Endothelial cell of umbilical vein (primary cell): ENCODE measurements around the gene ALK. TPM values are rescaled to one million over a fixed set of nuclear protein-coding genes. Genes with fewer than 3 reads are reported as not detected.

Experiments
- BruUV-seq: library from RNA; stranded (reverse); fragments of 400-500 nt; replicated peaks from 2 replicates; lab custom pipeline; 2021; lab: Mats Ljungman, UMichigan
- CTCF ChIA-PET: fragments of 300-600, 350-600 bp; sonication (Branson Sonifier 250); formaldehyde crosslinking; loops from one replicate; lab custom pipeline; 2021; ENCODE audit warnings: antibody characterized with exemption, inconsistent platforms; lab: Charles Lee
- POLR2A ChIA-PET: fragments of 300-600, 350-600 bp; sonication (Branson Sonifier 250); formaldehyde crosslinking; loops from one replicate; lab custom pipeline; 2021; ENCODE audit warnings: antibody characterized with exemption, inconsistent platforms; lab: Charles Lee
- DNase-seq: peaks from one replicate; pipeline ENCODE4 v3.0.0-alpha.2; 2011; ENCODE audit warnings: low read depth, low spot score
- FAIRE-seq: peaks from 2 replicates; lab custom pipeline; 2011; peaks lifted over from hg19 to GRCh38; lab: Jason Lieb, UNC
- H2AFZ ChIP-seq: 2 replicates; pipeline ENCODE4 v1.6.0; 2012; ENCODE audit warnings: low read depth, low read length, control low read depth, inconsistent platforms
- H3K27ac ChIP-seq: 2 replicates; pipeline ENCODE4 v1.5.1; 2011; ENCODE audit warnings: low read depth, mild to moderate bottlenecking, control low read depth, low read length, moderate library complexity; ENCODE audit not compliant: insufficient read depth
- H3K27me3 ChIP-seq, 2 experiments: 2 replicates each; pipeline versions ENCODE4 v1.6.0 to v1.6.1; 2011; ENCODE audit warnings: low read length in 2 of 2, mixed read lengths in 1 of 2; ENCODE audit not compliant: control insufficient read depth in 2 of 2, insufficient read depth in 2 of 2
- H3K36me3 ChIP-seq, 2 experiments: 2 replicates in 1 of 2; 3 replicates in 1 of 2; pipeline ENCODE4 v1.5.1; 2011; ENCODE audit warnings: low read length in 2 of 2, mild to moderate bottlenecking in 1 of 2, moderate library complexity in 1 of 2; ENCODE audit not compliant: control insufficient read depth in 2 of 2, insufficient read depth in 2 of 2; ENCODE audit errors: extremely low read depth in 1 of 2
- H3K4me1 ChIP-seq: 3 replicates; pipeline ENCODE4 v1.5.1; 2011; ENCODE audit warnings: mild to moderate bottlenecking, low read length; ENCODE audit not compliant: control insufficient read depth, insufficient read depth; ENCODE audit errors: extremely low read depth
- H3K4me2 ChIP-seq: 2 replicates; pipeline ENCODE4 v1.6.1; 2011; ENCODE audit warnings: low read length, control low read depth, mixed read lengths; ENCODE audit not compliant: insufficient read depth
- H3K4me3 ChIP-seq, 3 experiments: fragments of 200-600 bp in 1 of 3; sonication (generic), shearing (Covaris generic) in 1 of 3; replicated peaks in 1 of 3; 2 replicates each; pipeline ENCODE4 v1.5.1; 2011 to 2016; ENCODE audit warnings: control low read depth in 3 of 3, low read length in 3 of 3, mild to moderate bottlenecking in 2 of 3, inconsistent platforms in 1 of 3, low read depth in 1 of 3, moderate library complexity in 1 of 3; ENCODE audit not compliant: insufficient read depth in 1 of 3
- H3K79me2 ChIP-seq: 2 replicates; pipeline ENCODE4 v1.6.0; 2012; ENCODE audit warnings: low read length, inconsistent platforms; ENCODE audit not compliant: control insufficient read depth, insufficient read depth
- H3K9ac ChIP-seq: replicated peaks from 2 replicates; pipeline ENCODE3; 2011; ENCODE audit warnings: low read length, control low read depth; ENCODE audit not compliant: insufficient read depth; ENCODE audit errors: extremely low read depth
- H3K9me1 ChIP-seq: replicated peaks from 3 replicates; pipeline ENCODE4 v1.6.0; 2011; ENCODE audit warnings: mild to moderate bottlenecking, low read length; ENCODE audit not compliant: control insufficient read depth, insufficient read depth; ENCODE audit errors: extremely low read depth
- H3K9me3 ChIP-seq: replicated peaks from 2 replicates; pipeline ENCODE4 v1.5.1; 2012; ENCODE audit warnings: low read length, inconsistent platforms; ENCODE audit not compliant: control insufficient read depth, insufficient read depth
- H4K20me1 ChIP-seq: replicated peaks from 2 replicates; pipeline ENCODE3; 2011; ENCODE audit warnings: mild to moderate bottlenecking, low read length; ENCODE audit not compliant: control insufficient read depth, insufficient read depth; ENCODE audit errors: extremely low read depth
- EZH2 ChIP-seq: IDR thresholded peaks from 2 replicates; pipeline ENCODE4 v1.6.1; 2012; ENCODE audit warnings: borderline replicate concordance, low read depth, mild to moderate bottlenecking, moderate library complexity, low read length, inconsistent platforms; ENCODE audit not compliant: severe bottlenecking
- FOS ChIP-seq: IDR thresholded peaks from 2 replicates; pipeline ENCODE4 v1.6.1; 2011; ENCODE audit warnings: mild to moderate bottlenecking, low read length, moderate library complexity, borderline replicate concordance; ENCODE audit not compliant: insufficient read depth
- GATA2 ChIP-seq: IDR thresholded peaks from 2 replicates; pipeline ENCODE4 v1.7.0; 2011; ENCODE audit warnings: low read depth, mild to moderate bottlenecking, moderate library complexity, mixed read lengths, low read length; ENCODE audit not compliant: insufficient read length, insufficient read depth
- JUN ChIP-seq: IDR thresholded peaks from 2 replicates; pipeline ENCODE4 v1.6.1; 2011; ENCODE audit warnings: borderline replicate concordance, low read depth; ENCODE audit not compliant: insufficient read length, insufficient read depth
- MYC ChIP-seq: IDR thresholded peaks from one replicate; pipeline ENCODE4 v1.6.1; 2011; ENCODE audit warnings: mild to moderate bottlenecking, low read depth, low read length
- POLR2A ChIP-seq: IDR thresholded peaks from 2 replicates; pipeline ENCODE4 v1.6.1; 2012; ENCODE audit warnings: low read depth, mild to moderate bottlenecking, control low read depth, low read length
- POLR2AphosphoS5 ChIP-seq: IDR thresholded peaks from 2 replicates; pipeline ENCODE4 v1.6.1; 2012; ENCODE audit warnings: low read depth, mild to moderate bottlenecking, control low read depth, low read length, moderate library complexity; ENCODE audit not compliant: insufficient read depth
- dilution Hi-C: fragments of 300-500 bp; cut with MboI; formaldehyde crosslinking; loops from one replicate; pipeline ENCODE4 v1.15.0; 2019; ENCODE audit warnings: low sequenced_read_pairs; ENCODE audit not compliant: extremely low pct_ligation_motif_present
- intact Hi-C: fragments of 100-400 bp; cut with micrococcal nuclease; formaldehyde crosslinking; loops from one replicate; pipeline ENCODE4 v1.10.0; 2022
- polyA plus RNA-seq, 4 experiments: library from polyadenylated mRNA; depleted of rRNA in 3 of 4; stranded (reverse) in 3 of 4; unstranded in 1 of 4; fragments of >200 nt; gene quantifications; 2 replicates each; pipeline versions ENCODE4 v1.2.1 to v1.2.3, GENCODE V29; 2011 to 2012; ENCODE audit warnings: missing spikeins in 1 of 4
- total RNA-seq: library from RNA; stranded (reverse); gene quantifications from 2 replicates; pipeline ENCODE4 v1.2.3, GENCODE V29; 2021
- TF ChIP-seq, protein P1 (sequence below): IDR thresholded peaks from 2 replicates; pipeline ENCODE4 v1.6.1; 2011; ENCODE audit not compliant: insufficient read depth, insufficient read length
- TF ChIP-seq, protein P2 (sequence below), 2 donors: IDR thresholded peaks; 1 replicate in 1 of 2; 2 replicates in 1 of 2; pipeline ENCODE4 v1.5.1; 2011; ENCODE audit warnings: low read length in 2 of 2, mild to moderate bottlenecking in 2 of 2, moderate library complexity in 2 of 2, control low read depth in 1 of 2, inconsistent platforms in 1 of 2, low read depth in 1 of 2; ENCODE audit not compliant: insufficient read depth in 1 of 2; ENCODE audit errors: extremely low read depth in 1 of 2

ALK gene
- total and polyA plus RNA-seq, 2 donors (not counting 3 experiments of a cell fraction or from before 2014, with no cell fraction given): not detected

DNA sequence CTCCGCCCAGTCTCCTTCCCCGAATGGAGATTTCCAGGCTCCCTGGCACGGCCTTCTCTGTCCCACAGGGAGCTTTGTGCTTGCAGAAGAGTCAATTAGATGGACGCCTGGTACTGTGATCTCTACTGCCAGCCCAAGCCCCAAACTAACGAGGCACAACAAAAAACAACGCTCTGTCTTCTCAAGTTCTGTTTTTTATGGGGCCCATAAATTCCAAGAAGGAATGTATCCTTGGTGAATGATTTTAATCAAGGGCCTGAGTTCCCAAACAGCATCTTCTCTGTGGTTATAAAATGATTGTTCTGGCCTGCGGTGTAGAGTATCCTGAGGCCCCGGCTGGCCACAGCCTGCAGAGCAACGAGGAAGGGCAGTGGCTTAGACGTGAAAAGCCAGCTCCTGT, 586.7 kb downstream of the ALK start:
- FAIRE-seq (no peak), DNase-seq (no peak)
- H3K27me3 ChIP-seq: no peaks in the 10 kb centered on the region
- H3K9ac ChIP-seq: no peak overlapping the region
- H3K27ac ChIP-seq: no peak overlapping the region
- ChIA-PET POLR2A (no interaction called here), CTCF (no interaction called here)
- no peak overlapping the region for H3K4me2 ChIP-seq
- H3K9me3 ChIP-seq: no peaks in the 10 kb centered on the region
- H3K9me1 ChIP-seq: no peaks in the 10 kb centered on the region
- H4K20me1 ChIP-seq: no peaks in the 10 kb centered on the region
- dilution Hi-C loops (no loop called here), intact Hi-C loops (no loop called here)
- TF ChIP-seq JUN: no peak
- TF ChIP-seq, protein P1, sequence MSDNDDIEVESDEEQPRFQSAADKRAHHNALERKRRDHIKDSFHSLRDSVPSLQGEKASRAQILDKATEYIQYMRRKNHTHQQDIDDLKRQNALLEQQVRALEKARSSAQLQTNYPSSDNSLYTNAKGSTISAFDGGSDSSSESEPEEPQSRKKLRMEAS: no peak
- TF ChIP-seq POLR2A: no peak
- no peak for TF ChIP-seq GATA2
- TF ChIP-seq, protein P2, sequence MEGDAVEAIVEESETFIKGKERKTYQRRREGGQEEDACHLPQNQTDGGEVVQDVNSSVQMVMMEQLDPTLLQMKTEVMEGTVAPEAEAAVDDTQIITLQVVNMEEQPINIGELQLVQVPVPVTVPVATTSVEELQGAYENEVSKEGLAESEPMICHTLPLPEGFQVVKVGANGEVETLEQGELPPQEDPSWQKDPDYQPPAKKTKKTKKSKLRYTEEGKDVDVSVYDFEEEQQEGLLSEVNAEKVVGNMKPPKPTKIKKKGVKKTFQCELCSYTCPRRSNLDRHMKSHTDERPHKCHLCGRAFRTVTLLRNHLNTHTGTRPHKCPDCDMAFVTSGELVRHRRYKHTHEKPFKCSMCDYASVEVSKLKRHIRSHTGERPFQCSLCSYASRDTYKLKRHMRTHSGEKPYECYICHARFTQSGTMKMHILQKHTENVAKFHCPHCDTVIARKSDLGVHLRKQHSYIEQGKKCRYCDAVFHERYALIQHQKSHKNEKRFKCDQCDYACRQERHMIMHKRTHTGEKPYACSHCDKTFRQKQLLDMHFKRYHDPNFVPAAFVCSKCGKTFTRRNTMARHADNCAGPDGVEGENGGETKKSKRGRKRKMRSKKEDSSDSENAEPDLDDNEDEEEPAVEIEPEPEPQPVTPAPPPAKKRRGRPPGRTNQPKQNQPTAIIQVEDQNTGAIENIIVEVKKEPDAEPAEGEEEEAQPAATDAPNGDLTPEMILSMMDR (IDR thresholded peaks at IDR 0.05; ENCODE audit: extremely low read depth in 1 of 2, insufficient read depth in 1 of 2, low read depth in 1 of 2, low read length in 2 of 2): no peak
- no peak for TF ChIP-seq EZH2
- no peak for TF ChIP-seq MYC
- no peak for TF ChIP-seq FOS
- TF ChIP-seq POLR2AphosphoS5: no peak
- no TSS peak for BruUV-seq
- no peaks in the 10 kb centered on the region for H3K36me3 ChIP-seq
- no peaks in the 10 kb centered on the region for H3K79me2 ChIP-seq
- H3K4me1 ChIP-seq: no peaks in the 10 kb centered on the region
- H2AFZ ChIP-seq: no peak overlapping the region
- H3K4me3 ChIP-seq: no peak overlapping the region
